GM19372 (cell line): ENCODE data around the gene NLGN1.
"Not testable (repeated sequence)": the region's sequence is repeated elsewhere in the genome, so short reads cannot be mapped to it uniquely, and the experiment has no call there.

Experiments used
- ATAC-seq: cut with Tn5 transposase; IDR thresholded peaks from one replicate; pipeline ENCODE4 v1.9.1; 2021; ENCODE audit warnings: mild to moderate bottlenecking, low read depth, moderate library complexity; ENCODE audit not compliant: unreplicated experiment

The NLGN1 gene

DNA sequence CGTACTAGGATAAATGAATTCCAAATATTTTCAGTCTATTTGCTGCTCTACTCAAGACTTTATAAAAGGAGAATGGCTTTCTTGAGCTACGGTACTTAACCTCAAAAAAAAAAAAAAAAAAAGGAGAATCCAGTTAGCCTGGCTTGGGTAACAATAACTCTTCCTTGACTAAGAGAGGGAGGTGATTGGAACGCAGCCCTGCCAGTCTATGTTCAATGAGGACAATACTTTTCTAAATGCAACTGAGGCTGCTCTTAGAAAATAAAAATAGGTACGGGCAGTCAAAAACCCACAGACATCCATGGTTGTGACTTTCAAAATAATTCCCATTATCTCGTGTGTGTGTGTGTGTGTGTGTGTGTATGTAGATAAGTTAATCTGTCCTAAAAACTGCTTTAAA lies 799.9 kb downstream of the NLGN1 start:
- no peak for ATAC-seq

DNA sequence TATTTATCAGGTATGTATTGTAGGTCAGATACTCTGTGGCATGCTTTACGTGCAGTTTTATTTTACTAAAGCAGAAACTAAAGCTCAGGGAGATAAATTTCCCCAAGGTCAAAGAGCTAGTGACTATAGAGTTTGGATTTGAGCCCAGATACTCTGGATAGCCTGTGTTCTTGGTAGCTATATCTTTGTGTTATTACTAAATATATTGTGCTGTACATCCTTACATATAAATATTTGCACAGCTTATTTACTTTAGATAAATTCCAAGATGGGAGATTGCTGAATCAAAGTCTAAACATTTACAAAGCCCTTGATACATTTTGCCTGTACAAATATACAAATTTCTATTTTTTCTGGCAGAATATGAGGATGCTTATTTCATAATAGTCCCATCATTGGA lies 800.7 kb downstream of the NLGN1 start:
- no peak for ATAC-seq

DNA sequence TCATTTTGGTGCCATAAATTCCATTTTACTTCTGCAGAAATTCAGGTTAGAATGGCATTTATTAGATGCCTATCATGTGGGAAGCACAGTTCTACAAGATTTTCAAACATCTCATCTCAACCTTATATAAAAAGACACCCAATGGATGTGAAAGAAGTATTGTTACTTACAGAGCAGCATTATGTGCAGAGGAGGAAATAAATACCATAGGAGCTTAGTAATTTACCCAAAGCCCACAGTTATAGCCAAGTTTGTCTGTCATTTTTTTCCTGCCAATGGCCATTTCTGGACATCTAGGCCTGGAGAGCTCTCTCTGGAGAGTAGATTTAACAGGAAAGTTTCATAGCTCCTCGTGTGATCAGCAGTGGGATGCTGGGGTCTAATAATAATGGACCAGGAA lies 802.2 kb downstream of the NLGN1 start:
- ATAC-seq: no peak

DNA sequence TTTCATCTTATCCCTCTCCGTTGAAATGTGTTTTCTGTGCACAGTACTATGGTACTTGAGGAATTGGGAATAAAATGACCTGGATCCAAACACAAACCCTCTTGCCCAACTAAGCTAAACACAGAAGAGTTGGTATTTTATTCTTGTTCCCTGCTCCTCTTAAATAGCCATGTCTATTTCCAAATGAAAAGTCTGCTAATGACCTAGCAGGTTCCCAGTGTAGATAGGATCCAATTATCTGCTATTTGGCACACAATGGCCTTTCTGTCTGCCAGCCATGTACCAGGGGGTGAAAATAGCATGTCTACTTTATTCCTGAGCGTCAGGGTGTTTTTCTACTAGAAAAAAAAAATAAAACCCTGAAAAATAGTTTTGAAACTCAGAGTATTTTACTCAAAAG lies 804.6 kb downstream of the NLGN1 start:
- ATAC-seq: no peak

DNA sequence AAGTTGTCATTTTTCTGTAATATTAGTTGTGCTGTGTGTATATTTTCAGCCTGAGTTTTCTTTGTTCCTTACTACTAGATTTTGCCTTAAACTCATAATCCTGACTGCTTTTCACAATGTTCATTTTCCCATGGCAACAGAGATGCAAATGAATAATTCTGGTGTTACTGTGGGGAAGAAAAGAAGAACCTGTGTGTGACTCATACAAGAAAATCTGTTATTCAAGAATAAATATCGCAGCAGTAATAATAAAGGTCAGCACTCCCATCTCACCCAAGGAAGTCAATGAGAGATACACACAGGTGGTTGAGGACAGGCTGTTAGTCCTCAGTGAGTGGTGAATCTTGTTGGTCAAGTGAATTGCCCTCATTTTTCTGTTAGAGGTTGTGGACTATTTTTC lies 805.0 kb downstream of the NLGN1 start:
- no peak for ATAC-seq

DNA sequence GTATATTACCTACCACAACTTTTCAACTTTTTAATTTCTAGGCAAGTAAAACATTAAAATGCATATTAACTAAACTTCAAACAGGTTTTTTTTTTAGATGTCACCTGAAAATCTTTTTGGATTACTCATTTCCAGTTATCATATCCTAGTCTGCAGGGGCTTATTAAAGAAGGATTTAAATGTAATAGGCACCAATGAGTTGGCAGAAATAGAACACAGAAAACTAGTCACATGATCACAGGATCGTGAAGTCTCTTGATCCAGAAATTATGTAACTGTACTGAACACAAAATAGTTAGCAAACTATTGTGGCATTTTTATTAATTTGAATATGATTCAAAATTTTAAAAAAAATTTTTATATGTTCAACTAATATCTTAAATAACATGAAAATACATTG lies 807.2 kb downstream of the NLGN1 start:
- no peak for ATAC-seq

DNA sequence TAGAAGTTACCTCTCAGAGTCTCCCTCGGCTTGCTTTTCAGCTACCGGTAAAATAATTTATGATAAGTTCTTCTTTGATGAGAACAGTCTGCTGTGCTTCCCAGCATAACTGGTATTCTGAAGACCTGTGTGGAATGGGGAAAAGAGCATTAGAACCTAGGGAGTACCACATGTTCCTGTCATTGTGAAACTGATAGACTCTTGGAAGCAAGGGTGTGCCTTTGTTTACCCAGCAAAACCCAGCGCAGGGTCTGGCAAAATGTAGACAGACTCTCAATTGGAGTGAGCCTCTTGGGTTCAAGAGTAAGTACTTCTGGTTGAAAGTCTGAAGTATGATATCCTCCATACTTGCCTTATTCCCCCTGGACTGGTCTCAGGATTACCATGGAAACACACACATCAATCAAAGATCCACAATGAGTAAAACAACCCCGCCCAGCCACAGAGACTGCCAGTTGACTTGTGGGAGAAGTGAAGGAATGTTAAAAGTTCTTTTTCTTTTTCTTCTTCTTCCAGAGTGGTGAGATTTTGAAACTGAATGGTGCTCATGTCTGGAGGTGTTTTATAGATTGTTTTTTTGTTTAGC lies 809.2 kb downstream of the NLGN1 start:
- ATAC-seq: no peak

DNA sequence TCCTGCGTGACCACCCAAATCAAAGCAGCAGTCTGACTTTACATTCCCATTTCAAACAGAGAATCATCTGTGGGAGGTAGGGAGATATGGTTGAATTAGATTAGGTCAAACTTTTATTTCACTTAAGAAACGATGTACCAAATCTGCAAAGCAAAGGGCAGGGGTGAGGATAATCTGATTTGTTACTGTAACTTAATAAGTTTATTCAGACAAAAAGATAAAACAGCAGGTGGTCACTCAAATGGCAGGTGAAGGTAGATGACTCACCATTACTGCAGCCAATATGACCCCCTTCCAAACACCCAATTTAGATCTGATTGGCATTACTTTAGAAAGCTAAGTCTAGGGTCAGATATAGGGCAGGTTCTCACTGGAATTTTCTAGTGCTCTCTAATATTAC lies 810.6 kb downstream of the NLGN1 start:
- ATAC-seq: no peak

DNA sequence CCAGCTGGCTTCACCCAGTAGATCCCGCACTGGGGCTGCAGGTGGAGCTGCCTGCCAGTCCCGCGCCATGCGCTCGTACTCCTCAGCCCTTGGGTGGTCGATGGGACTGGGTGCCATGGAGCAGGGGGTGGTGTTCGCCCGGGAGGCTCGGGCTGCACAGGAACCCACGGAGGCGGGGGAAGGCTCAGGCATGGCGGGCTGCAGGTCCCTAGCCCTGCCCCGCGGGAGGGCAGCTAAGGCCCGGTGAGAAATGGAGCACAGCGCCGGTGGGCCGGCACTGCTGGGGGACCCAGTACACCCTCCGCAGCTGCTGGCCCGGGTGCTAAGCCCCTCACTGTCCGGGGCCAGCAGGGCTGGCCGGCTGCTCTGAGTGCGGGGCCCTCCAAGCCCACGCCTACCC lies 814.4 kb downstream of the NLGN1 start:
- not testable (repeated sequence) for ATAC-seq

DNA sequence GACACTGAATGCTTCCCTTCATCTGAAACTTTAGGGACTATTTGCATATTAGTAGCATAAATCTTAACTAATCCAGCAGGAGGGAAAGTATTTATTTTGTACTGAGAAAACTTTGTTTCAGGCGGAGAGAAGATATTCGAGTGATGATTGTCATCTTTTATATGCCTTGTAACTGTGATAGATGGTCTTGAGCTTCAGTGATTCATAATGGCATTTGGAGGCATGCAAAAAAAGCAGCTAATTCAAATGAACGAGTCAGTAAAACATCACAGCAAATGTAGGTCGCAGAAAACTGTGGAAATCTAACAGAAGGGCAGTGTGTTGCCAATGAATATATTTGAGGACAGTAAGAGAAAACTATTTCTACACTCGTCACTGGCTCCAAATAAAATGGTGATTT lies 817.9 kb downstream of the NLGN1 start:
- ATAC-seq: no peak

DNA sequence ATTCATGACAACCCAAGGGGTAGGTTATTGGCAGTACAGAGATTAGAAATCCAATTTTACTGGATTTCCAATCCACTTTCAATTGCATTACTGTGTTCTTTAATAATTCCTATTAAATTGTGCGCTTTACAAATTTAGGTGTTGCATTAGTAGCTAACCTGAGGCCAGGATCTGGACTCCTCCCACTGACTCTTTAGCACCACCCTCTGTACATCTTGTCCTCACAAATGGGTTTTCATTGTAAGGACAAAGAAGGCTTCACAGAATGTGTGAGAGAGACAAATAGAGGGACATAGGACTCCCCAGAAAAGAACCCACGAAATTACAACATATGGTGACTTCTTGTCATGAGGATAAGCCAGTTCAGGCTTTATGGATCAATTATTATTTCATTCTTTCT lies 818.5 kb downstream of the NLGN1 start:
- no peak for ATAC-seq

DNA sequence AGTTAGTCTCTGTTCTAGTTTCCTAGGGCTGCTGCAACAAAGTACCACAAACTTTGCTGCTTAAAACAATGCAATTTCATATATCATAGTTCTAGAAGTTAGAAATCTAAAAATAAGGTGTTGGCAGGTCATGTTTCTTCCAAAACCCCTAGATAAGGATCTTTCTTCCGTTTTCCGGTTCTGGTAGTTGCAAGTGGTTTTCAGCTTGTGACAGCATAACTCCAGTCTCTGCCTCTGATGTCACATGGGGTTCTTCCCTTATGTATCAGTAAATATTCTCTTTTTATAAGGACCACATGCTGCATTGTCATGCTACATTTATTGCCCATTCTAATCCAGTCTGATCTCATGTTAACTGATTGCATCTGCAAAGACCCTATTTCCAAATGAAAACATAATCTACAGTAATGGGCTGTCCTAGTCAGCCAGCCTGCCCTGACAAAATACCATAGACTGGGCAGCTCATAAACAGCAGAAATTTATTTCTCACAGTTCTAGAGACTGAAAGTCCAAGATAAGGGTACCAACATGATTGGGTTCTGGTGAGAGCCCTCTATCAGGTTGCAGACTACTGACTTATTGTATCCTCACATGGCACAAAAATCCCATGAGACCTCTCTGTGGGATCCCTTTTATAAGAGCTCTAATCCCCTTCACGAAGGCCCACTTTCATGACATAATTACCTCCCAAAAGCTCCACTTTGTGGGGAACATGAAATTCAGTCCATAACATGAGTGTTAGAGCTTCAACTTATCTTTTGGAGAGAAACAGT lies 819.6 kb downstream of the NLGN1 start:
- ATAC-seq: no peak

DNA sequence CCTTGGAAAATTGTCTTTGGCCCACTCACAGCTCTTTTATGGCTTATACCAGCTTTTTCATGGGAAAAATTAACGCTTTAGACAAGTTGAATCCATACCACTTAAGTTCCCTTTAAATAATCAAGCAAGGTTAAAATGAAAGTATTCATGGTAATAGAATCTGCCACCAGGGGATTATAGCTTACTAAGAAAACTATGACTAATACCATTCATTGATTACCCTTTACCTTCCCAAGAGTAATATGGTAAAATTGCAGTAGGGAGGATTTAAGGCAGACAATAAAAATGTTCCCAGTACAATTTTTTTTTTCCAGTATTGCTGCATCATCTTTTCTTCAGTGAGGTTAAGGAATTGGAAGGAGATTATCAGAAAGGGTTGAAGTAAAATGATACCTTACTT lies 820.5 kb downstream of the NLGN1 start:
- ATAC-seq: no peak

DNA sequence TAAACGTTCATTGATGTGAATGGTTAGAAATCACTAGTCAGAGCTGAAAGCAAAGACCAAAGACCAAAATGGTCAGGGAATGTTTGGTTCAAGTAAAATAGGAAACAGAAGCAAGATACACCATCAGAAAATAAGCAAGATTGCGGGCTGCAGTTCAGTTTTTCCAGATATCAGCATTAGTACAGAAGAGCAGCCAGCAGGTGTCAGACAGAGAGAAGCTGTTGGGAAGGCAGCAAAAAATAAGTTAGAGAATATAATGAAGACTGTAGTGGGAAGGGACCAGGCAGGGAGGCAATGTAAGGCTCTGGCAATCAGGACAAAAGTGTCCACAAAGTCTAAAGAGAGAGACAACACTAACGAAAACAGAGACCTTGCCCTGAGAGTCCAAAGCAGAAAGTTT lies 822.2 kb downstream of the NLGN1 start:
- no peak for ATAC-seq

DNA sequence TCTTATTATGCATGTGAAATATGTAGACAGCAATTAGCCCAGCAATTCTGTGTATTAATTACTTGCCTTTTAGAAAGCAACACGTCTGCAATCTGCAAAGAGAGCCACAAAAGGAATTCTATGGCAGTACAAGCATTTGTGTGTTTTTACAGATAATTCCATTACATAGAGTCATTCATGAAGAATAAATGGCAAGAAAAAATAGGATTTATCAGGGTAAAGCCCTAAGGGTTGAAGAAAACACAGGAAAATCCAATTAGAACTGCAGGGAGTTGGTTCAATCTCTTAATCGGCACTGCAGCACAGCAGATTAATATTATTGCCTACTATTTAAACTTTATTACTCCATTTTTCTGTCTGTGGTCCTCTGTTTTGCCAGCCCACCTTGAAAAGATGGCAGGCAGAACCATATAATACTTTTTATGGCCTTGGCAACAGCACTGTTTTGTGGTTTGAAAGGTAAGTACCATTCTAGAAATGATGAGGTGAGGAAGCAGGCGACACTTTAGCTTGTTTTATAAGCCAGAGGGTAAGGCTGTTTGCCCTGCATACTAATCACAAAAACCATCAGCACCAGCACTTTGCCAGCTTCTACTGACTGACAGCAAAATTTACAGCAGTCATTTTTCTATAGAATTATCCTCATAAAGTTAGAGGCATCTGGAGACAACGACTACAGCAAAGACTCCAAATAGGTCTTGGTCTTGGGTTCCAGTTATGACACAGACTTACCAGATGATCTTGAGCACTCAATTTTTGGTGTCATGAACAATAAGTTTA lies 823.4 kb downstream of the NLGN1 start:
- no peak for ATAC-seq

DNA sequence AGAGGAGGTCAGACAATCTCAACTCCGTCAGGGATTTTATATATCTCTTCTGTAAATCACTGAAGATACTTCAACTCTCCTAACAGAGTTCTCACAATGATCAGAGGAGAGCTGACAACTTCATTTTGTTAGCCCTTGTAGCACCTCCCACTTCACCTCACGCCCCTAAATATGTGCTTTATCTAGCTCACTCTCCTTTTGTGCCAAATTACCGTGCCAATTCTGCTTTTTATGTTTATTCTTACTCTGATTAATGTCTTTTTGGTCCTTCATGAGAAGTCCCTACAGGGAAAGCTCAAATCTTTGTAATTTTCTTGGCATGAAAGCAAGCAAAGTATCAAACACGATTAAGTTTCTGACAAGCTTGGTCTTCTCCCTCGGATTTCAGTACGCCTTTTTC lies 825.5 kb downstream of the NLGN1 start:
- no peak for ATAC-seq

DNA sequence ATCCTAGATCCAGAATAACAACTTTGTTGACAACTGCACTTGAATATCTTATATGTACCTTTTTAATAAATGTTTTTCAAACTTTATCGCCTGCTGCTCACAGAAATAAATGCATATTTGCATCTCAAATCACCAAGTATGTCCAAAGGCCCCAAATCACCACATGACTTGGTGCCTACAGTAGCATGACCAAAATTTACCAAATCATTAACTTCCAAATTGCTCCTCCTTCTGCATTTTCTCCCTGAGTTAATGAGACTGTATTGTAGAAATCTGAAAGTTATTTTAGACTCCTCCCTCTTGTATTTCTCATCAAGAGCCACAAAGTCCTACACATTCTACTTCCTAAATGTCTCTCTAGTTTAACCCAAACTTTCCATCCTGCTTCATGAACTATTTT lies 826.1 kb downstream of the NLGN1 start:
- no peak for ATAC-seq

DNA sequence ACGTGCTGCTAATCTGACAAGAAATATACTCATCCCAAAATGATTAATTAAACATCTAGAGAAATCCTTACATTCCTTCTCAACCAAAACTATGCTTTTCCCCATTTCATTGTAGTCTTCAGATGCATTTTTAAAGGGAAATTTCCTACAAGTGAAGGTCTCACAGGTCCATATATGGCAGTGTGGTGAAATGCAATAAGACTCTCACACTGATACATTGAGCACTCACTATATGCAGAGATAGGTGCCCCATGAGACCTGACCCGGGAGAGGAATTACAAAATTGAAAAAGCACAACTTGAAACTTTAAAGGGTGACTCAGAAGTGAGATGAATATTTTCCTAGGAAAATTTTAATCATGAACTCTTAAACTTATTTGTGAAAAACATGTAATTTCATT lies 832.4 kb downstream of the NLGN1 start:
- no peak for ATAC-seq

DNA sequence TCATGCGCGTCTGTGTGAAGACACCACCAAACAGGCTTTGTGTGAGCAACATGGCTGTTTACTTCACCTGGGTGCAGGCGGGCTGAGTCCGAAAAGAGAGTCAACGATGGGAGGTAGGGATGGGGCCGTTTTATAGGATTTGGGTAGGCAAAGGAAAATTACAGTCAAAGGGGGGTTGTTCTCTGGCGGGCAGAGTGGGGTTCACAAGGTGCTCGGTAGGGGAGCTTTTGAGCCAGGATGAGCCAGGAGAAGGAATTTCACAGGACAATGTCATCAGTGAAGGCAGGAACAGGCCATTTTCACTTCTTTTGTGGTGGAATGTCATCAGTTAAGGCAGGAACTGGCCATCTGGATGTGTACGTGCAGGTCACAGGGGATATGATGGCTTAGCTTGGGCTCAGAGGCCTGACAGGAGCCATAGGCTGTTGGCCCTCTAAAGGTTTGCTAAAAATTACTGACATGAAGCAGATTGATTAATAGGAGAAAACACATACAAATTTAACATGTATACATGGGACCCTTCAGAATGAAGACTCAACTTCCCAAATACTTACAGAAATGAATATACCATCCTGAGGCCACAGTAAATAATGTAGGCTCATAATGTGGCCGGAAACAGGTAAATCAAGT lies 834.6 kb downstream of the NLGN1 start:
- ATAC-seq: not testable (repeated sequence)

DNA sequence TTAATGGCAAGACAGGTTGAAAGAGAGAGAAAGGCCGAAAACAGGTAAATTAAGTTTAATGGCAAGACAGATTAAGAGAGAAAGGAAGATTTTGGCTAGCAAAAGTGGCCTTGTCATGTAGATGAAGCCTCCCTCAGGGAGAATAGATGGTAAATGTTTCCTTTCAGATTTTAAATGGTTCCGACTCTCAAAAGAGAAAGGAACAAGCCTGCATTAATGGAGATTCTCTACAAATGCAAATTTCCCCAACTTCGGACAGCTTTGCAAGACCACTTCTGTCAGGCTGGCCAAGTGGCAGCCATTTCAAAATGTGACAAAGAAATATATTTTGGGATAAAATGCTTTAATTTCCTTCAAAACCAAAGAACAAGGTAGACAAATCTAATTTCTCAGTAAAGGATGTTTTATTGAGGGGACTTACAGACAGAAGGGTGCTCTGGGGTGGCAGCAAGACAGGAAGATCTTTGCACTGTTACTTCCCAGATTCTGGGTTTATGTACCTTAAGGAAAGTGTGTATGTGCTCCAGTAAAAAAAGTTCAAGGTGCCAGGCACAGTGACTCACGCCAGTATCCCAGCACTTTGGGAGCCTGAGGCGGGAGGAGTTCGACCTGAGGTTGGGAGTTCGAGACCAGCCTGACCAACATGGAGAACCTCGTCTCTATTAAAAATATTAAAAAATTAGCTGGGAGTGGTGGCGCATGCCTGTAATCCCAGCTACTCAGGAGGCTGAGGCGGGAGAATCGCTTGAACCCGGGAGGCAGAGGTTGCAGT lies 835.3 kb downstream of the NLGN1 start:
- no peak for ATAC-seq

DNA sequence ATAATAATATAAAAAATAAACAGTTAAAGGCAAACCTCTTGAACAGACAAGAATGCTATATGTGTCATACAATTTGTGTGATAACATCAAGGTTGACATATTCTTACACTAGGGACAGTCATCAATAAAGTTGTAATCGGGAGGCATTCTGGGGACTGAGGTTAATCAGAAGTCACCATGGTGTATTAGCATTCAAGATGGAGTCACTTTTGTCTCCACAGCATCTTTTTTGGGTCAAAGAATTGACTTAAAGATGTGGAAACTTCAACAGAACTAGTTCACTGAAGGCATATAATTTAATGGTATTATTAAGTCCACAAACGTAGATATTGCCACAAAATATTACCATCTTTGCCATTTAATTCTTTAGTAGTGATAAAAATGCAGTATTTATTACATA lies 836.0 kb downstream of the NLGN1 start:
- no peak for ATAC-seq
